Mucosa of rectum (tissue), 2 donors: ENCODE measurements around the gene CRCP.
"Not testable (repeated sequence)": the region's sequence is repeated elsewhere in the genome, so short reads cannot be mapped to it uniquely, and the experiment has no call there.

Source experiments
- H3K27ac ChIP-seq, 2 donors: one replicate each; pipeline ENCODE4 v1.7.0; 2013; ENCODE audit warnings: inconsistent platforms in 2 of 2, low read depth in 2 of 2, low read length in 2 of 2
- H3K27me3 ChIP-seq, 2 donors: one replicate each; pipeline ENCODE4 v1.7.0; 2013; ENCODE audit warnings: low read length in 2 of 2; ENCODE audit not compliant: control insufficient read depth in 2 of 2, insufficient read depth in 2 of 2
- H3K36me3 ChIP-seq, 2 donors: one replicate each; pipeline ENCODE4 v1.7.0; 2013; ENCODE audit warnings: low read length in 2 of 2; ENCODE audit not compliant: control insufficient read depth in 2 of 2, insufficient read depth in 2 of 2
- H3K4me1 ChIP-seq, 2 donors: one replicate each; pipeline ENCODE4 v1.7.0; 2013; ENCODE audit warnings: low read length in 2 of 2, mild to moderate bottlenecking in 1 of 2; ENCODE audit not compliant: control insufficient read depth in 2 of 2, insufficient read depth in 2 of 2
- H3K4me3 ChIP-seq, 2 donors: one replicate each; pipeline ENCODE4 v1.7.0; 2013; ENCODE audit warnings: low read length in 2 of 2
- H3K9ac ChIP-seq, 2 donors: one replicate each; pipeline ENCODE4 v1.7.0; 2013; ENCODE audit warnings: low read length in 2 of 2, low read depth in 1 of 2, mild to moderate bottlenecking in 1 of 2
- H3K9me3 ChIP-seq, 2 donors: one replicate each; pipeline ENCODE4 v1.7.0; 2013; ENCODE audit warnings: low read length in 2 of 2; ENCODE audit not compliant: control insufficient read depth in 2 of 2
- donor health status: healthy.
- donor health status: Normal muscosa, but diverticular disease.

The CRCP gene

GRCh38 chr7:66127172-66127571 is 12.5 kb downstream of the CRCP start:
- not testable (repeated sequence) for H3K9ac ChIP-seq, H3K36me3 ChIP-seq, H3K9me3 ChIP-seq, H3K27ac ChIP-seq, H3K27me3 ChIP-seq, H3K4me3 ChIP-seq, H3K4me1 ChIP-seq

DNA sequence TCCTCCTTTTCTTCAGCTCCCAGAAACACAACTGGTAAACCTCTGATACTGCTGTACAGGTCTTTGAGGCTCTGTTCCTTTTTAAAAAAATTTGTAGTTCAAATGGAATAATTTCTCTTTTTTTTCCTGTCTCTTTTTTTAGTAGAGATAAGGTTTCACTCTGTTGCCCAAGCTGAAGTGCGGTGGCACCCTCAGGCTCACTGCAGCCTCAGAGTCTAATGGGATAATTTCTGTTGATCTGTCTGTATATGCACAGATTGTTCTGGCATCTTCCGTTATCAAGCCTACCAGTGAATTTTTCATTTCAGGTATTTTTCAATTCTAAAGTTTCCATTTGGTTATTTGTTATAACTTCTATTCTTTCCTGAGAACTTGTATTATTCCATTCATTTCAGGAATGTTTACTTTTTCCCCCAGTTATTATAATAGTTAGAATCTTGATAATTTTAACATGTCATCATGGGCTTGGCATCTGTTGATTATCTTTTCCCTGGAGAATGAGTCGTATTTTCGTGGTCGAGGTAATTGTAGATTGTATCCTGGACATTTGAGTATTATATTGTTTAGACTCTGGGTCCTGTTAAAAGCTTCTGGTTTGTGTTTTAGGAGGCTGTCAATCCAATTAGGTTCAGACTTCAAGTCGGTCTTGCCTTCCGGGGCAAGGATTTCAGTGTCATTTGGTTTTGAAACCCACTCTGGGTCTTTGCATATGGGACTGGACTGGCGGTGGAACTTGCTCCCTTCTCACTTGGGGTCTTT is 24.5 kb downstream of the CRCP start:
- H3K27ac ChIP-seq: no peak overlapping the region
- H3K9me3 ChIP-seq: no peaks in the 10 kb centered on the region
- H3K9ac ChIP-seq: no peak overlapping the region
- peaks cover 43% of the 10 kb centered on the region in 2 donors for H3K36me3 ChIP-seq
- no peaks in the 10 kb centered on the region for H3K4me1 ChIP-seq
- no peaks in the 10 kb centered on the region for H3K27me3 ChIP-seq
- no peak overlapping the region for H3K4me3 ChIP-seq

GRCh38 chr7:66140924-66141323 is 26.3 kb downstream of the CRCP start:
- Histone ChIP-seq H3K9me3 (no peaks in the 10 kb centered on the region), H3K36me3 (peaks cover 40 to 50% of the 10 kb centered on the region in 2 donors), H3K4me1 (no peaks in the 10 kb centered on the region), H3K27me3 (no peaks in the 10 kb centered on the region), H3K9ac (no peak overlapping the region), H3K4me3 (no peak overlapping the region), H3K27ac (no peak overlapping the region)

DNA sequence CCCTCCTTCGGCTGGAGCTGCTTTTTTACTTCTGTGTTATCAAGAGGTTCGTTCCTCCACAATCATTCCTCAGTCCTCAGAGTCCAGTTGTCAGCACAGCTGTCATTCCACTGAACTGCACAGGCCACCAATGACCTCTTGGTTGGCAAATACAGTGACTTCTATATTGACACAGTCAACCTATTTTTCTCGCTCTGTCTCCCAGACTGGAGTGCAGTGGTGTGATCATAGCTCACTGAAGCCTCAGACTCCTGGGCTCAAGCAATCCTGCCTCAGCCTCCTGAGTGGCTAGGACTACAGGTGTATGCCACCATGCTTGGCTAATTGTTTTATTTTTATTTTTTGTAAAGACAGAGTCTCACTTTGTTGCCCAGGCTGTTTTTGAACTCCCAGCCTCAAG is 27.7 kb downstream of the CRCP start:
- H3K9ac ChIP-seq: no peak overlapping the region
- H3K36me3 ChIP-seq: peaks cover 46 to 53% of the 10 kb centered on the region in 2 donors
- H3K27ac ChIP-seq: no peak overlapping the region
- H3K4me3 ChIP-seq: no peak overlapping the region
- H3K27me3 ChIP-seq: no peaks in the 10 kb centered on the region
- H3K9me3 ChIP-seq: no peaks in the 10 kb centered on the region
- no peaks in the 10 kb centered on the region for H3K4me1 ChIP-seq

DNA sequence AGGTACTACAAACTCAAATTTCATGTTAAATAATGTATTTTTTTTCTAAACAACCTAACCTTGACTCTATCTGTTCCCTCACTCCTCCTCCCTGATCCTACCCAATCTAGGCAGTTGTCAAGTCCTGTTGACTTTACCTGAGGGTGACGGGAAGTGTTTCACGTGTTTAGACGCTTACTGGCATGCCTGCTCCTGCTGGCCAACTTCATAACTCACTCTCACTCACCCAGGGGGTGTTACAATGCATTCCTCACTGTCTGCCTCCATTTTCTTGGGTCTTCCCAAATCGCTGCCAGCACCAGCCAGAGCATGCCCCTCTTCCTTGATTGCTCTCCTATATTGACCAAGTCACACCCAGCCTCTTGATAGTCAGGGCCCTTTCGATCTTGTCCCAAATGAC is 28.3 kb downstream of the CRCP start:
- Histone ChIP-seq H3K27ac (no peak overlapping the region), H3K36me3 (peaks cover 49% of the 10 kb centered on the region in 2 donors)

GRCh38 chr7:66143876-66144332 is 29.3 kb downstream of the CRCP start:
- Histone ChIP-seq H3K9me3 (no peaks in the 10 kb centered on the region), H3K27ac (no peak overlapping the region), H3K9ac (no peak overlapping the region), H3K27me3 (no peaks in the 10 kb centered on the region), H3K4me1 (no peaks in the 10 kb centered on the region), H3K36me3 (peaks cover 50 to 51% of the 10 kb centered on the region in 2 donors), H3K4me3 (no peak overlapping the region)

More for the DNA sequence above, 28.3 kb downstream of the CRCP start:
- H3K4me3 ChIP-seq: no peak overlapping the region
- H3K4me1 ChIP-seq: no peaks in the 10 kb centered on the region
- no peaks in the 10 kb centered on the region for H3K9me3 ChIP-seq
- no peak overlapping the region for H3K9ac ChIP-seq
- no peaks in the 10 kb centered on the region for H3K27me3 ChIP-seq

DNA sequence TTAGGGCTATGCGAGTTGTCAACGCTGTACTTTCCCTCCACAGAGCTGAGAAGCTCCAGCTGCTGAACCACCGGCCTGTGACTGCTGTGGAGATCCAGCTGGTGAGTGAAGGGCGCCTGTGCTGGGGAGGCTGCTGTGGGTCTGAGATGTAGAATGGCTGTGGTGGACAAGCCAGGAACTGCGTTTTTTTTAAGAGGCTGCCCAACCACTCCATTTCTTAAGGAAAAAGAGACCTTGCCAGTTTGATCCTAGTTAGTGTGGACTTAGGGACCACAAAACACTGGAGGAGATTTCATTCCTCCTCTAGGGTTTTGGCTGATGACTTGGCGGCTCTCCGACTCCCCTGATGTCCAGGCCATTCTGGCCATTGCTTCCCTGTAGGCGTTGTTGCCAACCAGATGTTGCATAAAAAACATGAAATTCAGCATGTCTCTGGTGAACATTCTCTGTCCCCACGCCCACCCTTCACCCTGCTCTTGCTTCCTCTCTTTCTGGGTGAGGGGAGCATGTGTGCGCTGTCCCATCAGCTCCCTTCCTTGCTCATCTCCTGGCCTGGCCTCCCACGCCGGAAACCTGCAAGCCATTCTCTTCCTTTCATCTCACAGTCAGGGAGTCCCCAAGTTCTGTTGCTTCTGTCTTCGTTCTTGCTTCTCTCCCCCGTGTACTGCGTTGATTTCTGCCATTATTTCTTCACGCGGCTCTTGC is 30.9 kb downstream of the CRCP start:
- peaks cover 46 to 48% of the 10 kb centered on the region in 2 donors for H3K36me3 ChIP-seq
- H3K9me3 ChIP-seq: no peaks in the 10 kb centered on the region
- H3K9ac ChIP-seq: no peak overlapping the region
- no peak overlapping the region for H3K4me3 ChIP-seq
- H3K27ac ChIP-seq: peak overlapping the region in 1 of 2 donors; percentile 6
- H3K27me3 ChIP-seq: no peaks in the 10 kb centered on the region
- peaks cover 3 to 4% of the 10 kb centered on the region in 2 donors for H3K4me1 ChIP-seq

GRCh38 chr7:66146701-66147100 is 32.1 kb downstream of the CRCP start:
- Histone ChIP-seq H3K27me3 (no peaks in the 10 kb centered on the region), H3K4me1 (peaks cover 3 to 11% of the 10 kb centered on the region in 2 donors), H3K27ac (no peak overlapping the region), H3K9me3 (no peaks in the 10 kb centered on the region), H3K4me3 (no peak overlapping the region), H3K9ac (no peak overlapping the region), H3K36me3 (peaks cover 48 to 53% of the 10 kb centered on the region in 2 donors)

DNA sequence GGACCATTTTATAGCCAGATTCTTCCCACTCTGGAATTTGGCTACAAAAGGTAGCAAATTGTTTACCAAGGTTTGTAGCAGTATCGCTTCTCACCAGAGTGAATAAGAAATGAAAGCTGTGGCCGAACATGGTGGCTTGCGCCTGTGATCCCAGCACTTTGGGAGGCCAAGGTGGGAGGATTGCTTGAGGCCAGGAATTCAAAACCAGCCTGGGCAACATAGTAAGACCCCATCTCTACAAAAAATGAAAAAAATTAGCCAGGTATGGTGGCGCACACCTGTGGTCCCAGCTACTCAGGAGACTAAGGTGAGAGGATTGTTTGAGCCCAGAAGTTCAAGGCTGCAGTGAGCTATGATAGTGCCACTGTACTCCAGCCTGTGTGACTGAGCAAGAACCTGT is 33.0 kb downstream of the CRCP start:
- not testable (repeated sequence) for H3K27me3 ChIP-seq, H3K9ac ChIP-seq, H3K9me3 ChIP-seq, H3K4me3 ChIP-seq, H3K27ac ChIP-seq
- peaks cover 3 to 12% of the 10 kb centered on the region in 2 donors for H3K4me1 ChIP-seq
- peaks cover 47 to 52% of the 10 kb centered on the region in 2 donors for H3K36me3 ChIP-seq

DNA sequence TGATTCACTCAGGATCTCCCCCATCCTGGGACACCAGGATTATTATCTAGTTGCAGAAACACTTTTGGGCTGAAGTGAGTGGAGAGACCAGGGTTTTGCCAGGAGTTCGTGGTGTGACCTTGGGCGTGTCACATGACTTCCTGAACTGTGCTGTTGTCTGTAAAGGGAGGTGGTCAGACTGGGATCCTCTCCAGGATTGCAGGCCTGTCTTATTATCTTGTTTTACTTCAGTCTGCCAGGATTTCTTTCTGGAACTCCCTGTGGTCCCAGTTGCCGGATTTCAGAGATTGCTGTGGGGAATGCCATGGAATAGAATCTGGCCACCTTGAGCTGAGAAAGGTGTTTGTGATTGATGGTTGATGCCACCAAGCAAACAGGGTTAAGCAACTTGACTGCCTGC is 35.8 kb downstream of the CRCP start:
- Histone ChIP-seq H3K36me3 (peaks cover 37 to 48% of the 10 kb centered on the region in 2 donors), H3K9me3 (no peaks in the 10 kb centered on the region), H3K27ac (peak overlapping the region; percentile 24 to 34), H3K9ac (no peak overlapping the region), H3K4me3 (no peak overlapping the region), H3K4me1 (peaks cover 3 to 15% of the 10 kb centered on the region in 2 donors), H3K27me3 (no peaks in the 10 kb centered on the region)
